ENCODE results near the gene GGT6.

Gene GGT6

GRCh38 chr17:4574448-4575045, 14.2 kb upstream of the GGT6 start:
- DNase-seq (ENCODE audit: low read depth), result no peak

- DNase-seq (ENCODE audit: low read depth), result no peak
Measured at GRCh38 chr17:4573669-4574068, 13.3 kb upstream of the GGT6 start.

- no peak for DNase-seq (ENCODE audit: low read depth)
Measured at GRCh38 chr17:4573115-4573514, 12.7 kb upstream of the GGT6 start.

- DNase-seq (ENCODE audit: low read depth), result no peak
Measured at GRCh38 chr17:4572131-4572530, 11.8 kb upstream of the GGT6 start.

GRCh38 chr17:4569591-4569990, 9.2 kb upstream of the GGT6 start:
- no peak for DNase-seq (ENCODE audit: low read depth)

- DNase-seq (ENCODE audit: low read depth), result no peak
Measured at GRCh38 chr17:4566785-4567184, 6.4 kb upstream of the GGT6 start.

- DNase-seq (ENCODE audit: low read depth), result peak; percentile 8
Measured at GRCh38 chr17:4565209-4566141, 5.1 kb upstream of the GGT6 start.

- peak; percentile 21 for DNase-seq (ENCODE audit: low read depth)
Measured at GRCh38 chr17:4562015-4562969, 1.9 kb upstream of the GGT6 start.

- no peak for DNase-seq (ENCODE audit: low read depth)
Measured at GRCh38 chr17:4560837-4561256, 470 bp upstream of the GGT6 start.

GRCh38 chr17:4559966-4560365, 411 bp downstream of the GGT6 start:
- DNase-seq (ENCODE audit: low read depth), result no peak

GRCh38 chr17:4559139-4559791, 1.1 kb downstream of the GGT6 start:
- no peak for DNase-seq (ENCODE audit: low read depth)

- DNase-seq (ENCODE audit: low read depth), result no peak
Measured at GRCh38 chr17:4558347-4558971, 1.9 kb downstream of the GGT6 start.

- DNase-seq (ENCODE audit: low read depth), result no peak
Measured at GRCh38 chr17:4557626-4558346, 2.6 kb downstream of the GGT6 start.

GRCh38 chr17:4556996-4557395, 3.4 kb downstream of the GGT6 start:
- no peak for DNase-seq (ENCODE audit: low read depth)

- DNase-seq (ENCODE audit: low read depth), result no peak
Measured at GRCh38 chr17:4555873-4556759, 4.3 kb downstream of the GGT6 start.

- DNase-seq (ENCODE audit: low read depth), result peak; percentile 62
Measured at GRCh38 chr17:4554997-4555799, 5.2 kb downstream of the GGT6 start, which contains the start of gene MYBBP1A. Gene MYBBP1A, minus strand, starts transcription at chr17:4555384. Its CDS starts 60 bp downstream, at chr17:4555324.

GRCh38 chr17:4554441-4554996, 5.9 kb downstream of the GGT6 start:
- no peak for DNase-seq (ENCODE audit: low read depth)

GRCh38 chr17:4553669-4554068, 6.7 kb downstream of the GGT6 start:
- no peak for DNase-seq (ENCODE audit: low read depth)

Data from GM04503 (cell line).